Stimulated activated CD8-positive, alpha-beta memory T cell treated with anti-CD3 and anti-CD28 coated beads, Interleukin-4, amount 100 ng/mL, for 1 hour (primary cell): ENCODE measurements around the gene HCFC2.

Experiments used
- DNase-seq, 2 donors: peaks; one replicate each; pipeline ENCODE4 v3.0.0-alpha.2; 2020; ENCODE audit warnings: low read depth in 2 of 2, low spot score in 1 of 2

The HCFC2 gene

GRCh38 chr12:104154286-104154685, 90.0 kb downstream of the HCFC2 start:
- no peak for DNase-seq

GRCh38 chr12:104154806-104155205, 90.5 kb downstream of the HCFC2 start:
- no peak for DNase-seq
